ENCODE measurements around the gene RAI14. TPM values are rescaled to one million over a fixed set of nuclear protein-coding genes. Genes with fewer than 3 reads are reported as not detected.
"Not testable (repeated sequence)": the region's sequence is repeated elsewhere in the genome, so short reads cannot be mapped to it uniquely, and the experiment has no call there.

RAI14 gene
- total RNA-seq, 1 donor from 2014 or later: 1.1 TPM

- TF ChIP-seq CTCF (IDR thresholded peaks at IDR 0.05): no peak
- H3K4me1 Mint-ChIP-seq: peaks cover 26% of the 10 kb centered on the region
- H3K4me3 Mint-ChIP-seq: no peak overlapping the region
- intact Hi-C loops (cut with micrococcal nuclease): no loop called here
- H3K9me3 Mint-ChIP-seq: no peaks in the 10 kb centered on the region
- ChIA-PET CTCF (no interaction called here), POLR2A (no interaction called here)
- DNase-seq (no peak), ATAC-seq (ENCODE audit: low read depth) (no peak)
- no peaks in the 10 kb centered on the region for H3K27me3 Mint-ChIP-seq
- H3K27ac Mint-ChIP-seq: no peak overlapping the region
- no peaks in the 10 kb centered on the region for H3K36me3 Mint-ChIP-seq (ENCODE audit: low read depth)
Observed at GRCh38 chr5:34748431-34748830, 92.3 kb downstream of the RAI14 start.

- Mint-ChIP-seq H3K4me3 (no peak overlapping the region), H3K27me3 (no peaks in the 10 kb centered on the region), H3K4me1 (peaks cover 18% of the 10 kb centered on the region), H3K36me3 (ENCODE audit: low read depth) (no peaks in the 10 kb centered on the region), H3K27ac (no peak overlapping the region), H3K9me3 (no peaks in the 10 kb centered on the region)
- intact Hi-C loops (cut with micrococcal nuclease): no loop called here
- no peak for TF ChIP-seq CTCF (IDR thresholded peaks at IDR 0.05)
- ATAC-seq (ENCODE audit: low read depth) (no peak), DNase-seq (no peak)
- ChIA-PET CTCF (no interaction called here), POLR2A (no interaction called here)
Observed at GRCh38 chr5:34749431-34749873, 93.3 kb downstream of the RAI14 start.

GRCh38 chr5:34750206-34750605 is 94.1 kb downstream of the RAI14 start:
- no peak for TF ChIP-seq CTCF (IDR thresholded peaks at IDR 0.05)
- H3K9me3 Mint-ChIP-seq: no peaks in the 10 kb centered on the region
- peaks cover 12% of the 10 kb centered on the region for H3K4me1 Mint-ChIP-seq
- ChIA-PET POLR2A (no interaction called here), CTCF (no interaction called here)
- intact Hi-C loops (cut with micrococcal nuclease): no loop called here
- no peaks in the 10 kb centered on the region for H3K36me3 Mint-ChIP-seq (ENCODE audit: low read depth)
- no peaks in the 10 kb centered on the region for H3K27me3 Mint-ChIP-seq
- DNase-seq (no peak), ATAC-seq (ENCODE audit: low read depth) (no peak)
- no peak overlapping the region for H3K27ac Mint-ChIP-seq
- H3K4me3 Mint-ChIP-seq: no peak overlapping the region

GRCh38 chr5:34751807-34752736 is 95.9 kb downstream of the RAI14 start:
- CTCF ChIA-PET: no interaction called here

GRCh38 chr5:34753236-34753635 is 97.1 kb downstream of the RAI14 start:
- H3K27ac Mint-ChIP-seq; DNase-seq; H3K9me3 Mint-ChIP-seq; H3K36me3 Mint-ChIP-seq (ENCODE audit: low read depth); H3K4me1 Mint-ChIP-seq; H3K4me3 Mint-ChIP-seq; POLR2A ChIA-PET; ATAC-seq (ENCODE audit: low read depth); intact Hi-C loops (cut with micrococcal nuclease); H3K27me3 Mint-ChIP-seq; CTCF ChIA-PET: not testable (repeated sequence)

More at GRCh38 chr5:34751807-34752736, 95.9 kb downstream of the RAI14 start:
- H3K36me3 Mint-ChIP-seq (ENCODE audit: low read depth): no peaks in the 10 kb centered on the region
- H3K9me3 Mint-ChIP-seq: no peaks in the 10 kb centered on the region
- POLR2A ChIA-PET: no interaction called here
- ATAC-seq (ENCODE audit: low read depth) (no peak), DNase-seq (no peak)
- H3K27me3 Mint-ChIP-seq: no peaks in the 10 kb centered on the region
- H3K4me1 Mint-ChIP-seq: no peaks in the 10 kb centered on the region
- H3K27ac Mint-ChIP-seq: no peak overlapping the region
- H3K4me3 Mint-ChIP-seq: no peak overlapping the region
- intact Hi-C loops (cut with micrococcal nuclease): no loop called here
- TF ChIP-seq CTCF (IDR thresholded peaks at IDR 0.05): no peak

Measured in activated B cell treated with CpG ODN at 0.5 μM for 24 hours (primary cell).